B cell (primary cell): ENCODE measurements around the gene KIRREL3.

Source experiments
- CTCF ChIP-seq: fragments of 200-600 bp; IDR thresholded peaks from one replicate; pipeline ENCODE4 v1.8.0; 2022; ENCODE audit warnings: antibody characterized with exemption, mild to moderate bottlenecking
- EZH2 ChIP-seq: IDR thresholded peaks from 2 replicates; pipeline ENCODE4 v1.6.1; 2012; ENCODE audit warnings: borderline replicate concordance, low read depth, mild to moderate bottlenecking, moderate library complexity, low read length; ENCODE audit not compliant: insufficient read depth, poor library complexity, severe bottlenecking

- no peak for TF ChIP-seq CTCF
- no peak for TF ChIP-seq EZH2
Measured at GRCh38 chr11:126819194-126819593, 181.4 kb downstream of the KIRREL3 start.
